HG02981 (cell line): ENCODE measurements around the gene TBC1D10B.
"Not testable (repeated sequence)": the region's sequence is repeated elsewhere in the genome, so short reads cannot be mapped to it uniquely, and the experiment has no call there.

Experiments used
- ATAC-seq: cut with Tn5 transposase; IDR thresholded peaks from one replicate; pipeline ENCODE4 v1.9.1; 2021; ENCODE audit warnings: mild to moderate bottlenecking, moderate library complexity; ENCODE audit not compliant: unreplicated experiment

TBC1D10B gene

GRCh38 chr16:30356401-30357084 is 13.8 kb downstream of the TBC1D10B start:
- ATAC-seq = no peak

GRCh38 chr16:30355954-30356308 is 14.4 kb downstream of the TBC1D10B start:
- no peak for ATAC-seq

- peak; percentile 55 for ATAC-seq
Observed at GRCh38 chr16:30355144-30355953, 14.9 kb downstream of the TBC1D10B start, which contains the start of gene CD2BP2. CD2BP2 (minus strand) TSS chr16:30355308; CDS start chr16:30354681, 627 bp downstream.

- no peak for ATAC-seq
Observed at GRCh38 chr16:30354423-30355143, 15.7 kb downstream of the TBC1D10B start.

GRCh38 chr16:30353438-30354129 is 16.7 kb downstream of the TBC1D10B start:
- no peak for ATAC-seq

- ATAC-seq = no peak
Observed at GRCh38 chr16:30352488-30353401, 17.5 kb downstream of the TBC1D10B start.

GRCh38 chr16:30351586-30352419 is 18.5 kb downstream of the TBC1D10B start:
- ATAC-seq = no peak

- no peak for ATAC-seq
Observed at GRCh38 chr16:30351001-30351441, 19.3 kb downstream of the TBC1D10B start.

- ATAC-seq = peak; percentile 55
Observed at GRCh38 chr16:30350134-30350871, 20.0 kb downstream of the TBC1D10B start.

GRCh38 chr16:30349675-30350074 is 20.6 kb downstream of the TBC1D10B start:
- no peak for ATAC-seq

- ATAC-seq = no peak
Observed at GRCh38 chr16:30348929-30349328, 21.4 kb downstream of the TBC1D10B start.

GRCh38 chr16:30348113-30348512 is 22.2 kb downstream of the TBC1D10B start:
- no peak for ATAC-seq

GRCh38 chr16:30346286-30346685 is 24.0 kb downstream of the TBC1D10B start:
- no peak for ATAC-seq

GRCh38 chr16:30343491-30343820 is 26.8 kb downstream of the TBC1D10B start:
- not testable (repeated sequence) for ATAC-seq

GRCh38 chr16:30342751-30343490 is 27.4 kb downstream of the TBC1D10B start:
- ATAC-seq = no peak

- not testable (repeated sequence) for ATAC-seq
Observed at GRCh38 chr16:30341971-30342370, 28.3 kb downstream of the TBC1D10B start.

- ATAC-seq = no peak
Observed at GRCh38 chr16:30340621-30341020, 29.7 kb downstream of the TBC1D10B start.

- ATAC-seq = not testable (repeated sequence)
Observed at GRCh38 chr16:30338715-30339114, 31.6 kb downstream of the TBC1D10B start.
